ENCODE measurements around the gene FECH.

FECH gene

DNA sequence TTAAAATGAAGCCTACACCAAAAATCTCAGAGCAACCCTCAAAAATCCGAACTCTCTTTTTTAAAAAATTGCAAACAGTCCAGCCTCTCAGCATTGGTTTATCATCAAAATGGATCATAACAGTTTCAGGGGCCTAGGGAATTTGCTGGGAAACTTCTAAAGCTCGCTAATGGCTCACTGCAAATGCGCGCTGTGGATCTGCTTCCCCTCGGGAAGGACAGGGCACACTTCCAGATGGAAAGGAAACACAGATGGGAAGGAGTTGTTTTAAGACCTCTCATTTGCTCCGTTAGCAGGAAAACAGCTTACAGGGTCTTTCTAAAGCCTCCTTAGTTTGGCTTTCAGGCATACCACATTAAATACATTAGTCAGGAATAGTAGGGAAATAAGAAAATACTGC is 27.2 kb downstream of the FECH start:
- peaks cover 2% of the 10 kb centered on the region for H3K4me1 Mint-ChIP-seq (ENCODE audit: low read depth)
- H3K27me3 Mint-ChIP-seq: no peaks in the 10 kb centered on the region
- H3K27ac Mint-ChIP-seq: no peak overlapping the region
- H3K4me3 Mint-ChIP-seq: no peak overlapping the region
- H3K9me3 Mint-ChIP-seq (ENCODE audit: low read depth): no peaks in the 10 kb centered on the region
- peaks cover 9% of the 10 kb centered on the region for H3K36me3 Mint-ChIP-seq

DNA sequence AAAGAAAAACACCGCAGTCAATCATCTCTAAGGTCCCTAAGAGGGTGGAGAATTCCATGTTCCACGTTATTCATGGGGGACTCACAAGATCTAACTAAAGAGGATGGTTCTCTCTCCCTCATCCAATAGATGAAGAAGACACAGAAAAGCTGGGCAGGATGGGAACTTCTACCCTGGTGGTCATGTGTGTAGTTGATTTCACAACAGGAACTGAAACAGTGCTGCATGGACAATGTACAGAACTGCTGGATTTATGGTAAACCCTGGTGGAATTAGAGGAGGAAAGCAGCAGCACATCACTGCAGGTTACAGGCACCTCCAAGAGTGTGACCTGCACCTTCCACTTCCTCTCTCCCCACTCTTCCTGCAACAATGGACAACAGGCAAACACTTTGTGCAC is 31.4 kb downstream of the FECH start:
- H3K9me3 Mint-ChIP-seq (ENCODE audit: low read depth): no peaks in the 10 kb centered on the region
- no peaks in the 10 kb centered on the region for H3K27me3 Mint-ChIP-seq
- H3K4me3 Mint-ChIP-seq: no peak overlapping the region
- H3K36me3 Mint-ChIP-seq: peaks cover 8% of the 10 kb centered on the region
- H3K4me1 Mint-ChIP-seq (ENCODE audit: low read depth): no peaks in the 10 kb centered on the region
- no peak overlapping the region for H3K27ac Mint-ChIP-seq

DNA sequence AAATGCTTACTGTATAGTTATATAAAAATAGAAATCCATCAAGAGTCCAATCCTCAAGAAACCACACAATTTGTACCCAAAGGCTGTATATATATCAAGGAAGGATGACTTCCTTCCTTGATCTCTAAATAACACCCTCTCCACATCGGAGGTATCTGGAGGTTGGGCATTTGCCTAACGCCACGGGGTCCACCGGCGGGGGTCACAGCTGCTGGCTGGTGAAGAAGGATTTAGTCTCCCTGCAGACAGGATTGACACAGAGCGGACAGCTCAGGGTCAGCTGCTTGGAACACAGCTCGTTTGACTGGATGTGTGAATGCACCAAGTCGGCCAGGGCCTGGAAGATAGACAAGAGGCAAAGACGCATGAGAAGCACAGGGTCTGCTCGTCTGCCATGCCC is 36.0 kb downstream of the FECH start:
- Mint-ChIP-seq H3K9me3 (ENCODE audit: low read depth) (no peaks in the 10 kb centered on the region), H3K4me3 (no peak overlapping the region), H3K27me3 (no peaks in the 10 kb centered on the region), H3K36me3 (peaks cover 3% of the 10 kb centered on the region), H3K4me1 (ENCODE audit: low read depth) (peaks cover 5% of the 10 kb centered on the region), H3K27ac (no peak overlapping the region)

DNA sequence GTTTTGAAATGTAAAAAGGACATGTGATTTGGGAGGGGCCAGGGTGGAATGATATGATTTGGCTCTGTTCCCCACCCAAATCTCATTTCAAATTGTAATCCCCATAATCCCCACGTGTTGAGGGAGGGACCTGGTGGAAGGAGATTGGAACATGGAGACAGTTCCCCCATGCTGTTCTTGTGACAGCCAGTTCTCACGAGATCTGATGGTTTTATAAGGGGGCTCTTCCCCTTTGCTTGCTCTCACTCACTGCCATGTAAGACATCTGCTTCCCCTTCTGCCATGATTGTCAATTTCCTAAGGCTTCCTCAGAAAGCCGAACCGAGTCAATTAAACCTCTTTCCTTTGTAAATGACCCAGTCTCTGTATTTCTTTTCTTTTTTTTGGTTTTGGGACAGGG is 39.2 kb downstream of the FECH start:
- Mint-ChIP-seq H3K27ac (no peak overlapping the region), H3K4me3 (no peak overlapping the region), H3K9me3 (ENCODE audit: low read depth) (no peaks in the 10 kb centered on the region), H3K36me3 (peaks cover 2% of the 10 kb centered on the region), H3K4me1 (ENCODE audit: low read depth) (peaks cover 11% of the 10 kb centered on the region), H3K27me3 (no peaks in the 10 kb centered on the region)

DNA sequence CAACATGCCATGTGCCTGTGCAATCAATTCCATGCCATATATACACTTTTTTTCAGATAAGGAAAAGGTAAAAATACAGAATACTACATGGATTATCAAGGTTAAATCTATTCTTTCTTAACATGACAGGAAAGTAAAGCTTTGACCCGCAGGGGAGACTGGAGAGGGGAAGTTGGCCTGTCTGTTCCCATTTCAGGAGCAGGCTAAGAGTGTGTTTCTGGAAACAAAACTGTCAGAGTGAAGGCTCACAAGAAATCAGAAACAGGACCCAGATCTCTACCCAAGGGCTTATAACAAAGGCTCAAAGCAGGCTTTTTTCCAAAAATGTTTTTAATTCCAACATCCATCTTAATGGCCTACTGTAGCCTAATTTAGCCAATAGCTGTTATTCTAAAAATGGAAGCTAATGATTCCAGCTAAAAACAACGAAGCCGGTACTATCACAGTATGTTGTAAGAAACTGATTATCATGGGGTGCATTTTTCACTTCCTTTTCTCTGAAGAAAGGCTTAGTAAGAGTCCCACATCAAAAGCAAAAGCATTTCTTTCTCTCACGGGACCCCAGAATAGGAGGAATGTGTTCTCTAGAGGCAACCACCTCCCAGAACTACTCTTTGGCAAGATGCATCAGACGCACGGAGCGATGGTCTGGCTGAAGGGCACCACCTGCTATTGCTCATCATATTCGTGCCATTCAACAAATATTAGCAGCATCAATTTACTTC is 41.4 kb downstream of the FECH start:
- Mint-ChIP-seq H3K27me3 (no peaks in the 10 kb centered on the region), H3K4me3 (no peak overlapping the region), H3K4me1 (ENCODE audit: low read depth) (peaks cover 11% of the 10 kb centered on the region), H3K9me3 (ENCODE audit: low read depth) (no peaks in the 10 kb centered on the region), H3K27ac (no peak overlapping the region), H3K36me3 (peaks cover 2% of the 10 kb centered on the region)

DNA sequence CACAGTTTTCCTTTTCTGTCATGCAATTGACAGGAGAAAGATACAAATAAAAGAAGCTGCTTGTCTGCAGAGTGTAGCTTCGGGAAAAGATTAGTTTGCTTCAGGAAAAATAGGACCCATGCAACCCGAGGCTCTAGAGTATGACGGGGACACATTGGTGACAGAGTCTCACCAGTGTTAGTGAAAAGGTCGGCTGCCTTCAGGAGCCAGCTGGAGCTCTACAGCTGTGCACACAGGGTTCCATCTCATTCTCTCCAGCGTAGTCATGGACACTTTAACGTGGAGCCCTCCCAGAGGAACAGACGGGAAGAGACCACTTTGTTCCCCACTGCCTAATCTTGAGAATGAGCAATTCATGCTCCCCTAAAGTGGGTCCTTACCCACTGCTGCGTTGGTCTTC is 42.9 kb downstream of the FECH start:
- H3K36me3 Mint-ChIP-seq: peaks cover under 1% of the 10 kb centered on the region
- no peak overlapping the region for H3K27ac Mint-ChIP-seq
- peaks cover 11% of the 10 kb centered on the region for H3K4me1 Mint-ChIP-seq (ENCODE audit: low read depth)
- H3K4me3 Mint-ChIP-seq: no peak overlapping the region
- H3K27me3 Mint-ChIP-seq: no peaks in the 10 kb centered on the region
- H3K9me3 Mint-ChIP-seq (ENCODE audit: low read depth): no peaks in the 10 kb centered on the region

DNA sequence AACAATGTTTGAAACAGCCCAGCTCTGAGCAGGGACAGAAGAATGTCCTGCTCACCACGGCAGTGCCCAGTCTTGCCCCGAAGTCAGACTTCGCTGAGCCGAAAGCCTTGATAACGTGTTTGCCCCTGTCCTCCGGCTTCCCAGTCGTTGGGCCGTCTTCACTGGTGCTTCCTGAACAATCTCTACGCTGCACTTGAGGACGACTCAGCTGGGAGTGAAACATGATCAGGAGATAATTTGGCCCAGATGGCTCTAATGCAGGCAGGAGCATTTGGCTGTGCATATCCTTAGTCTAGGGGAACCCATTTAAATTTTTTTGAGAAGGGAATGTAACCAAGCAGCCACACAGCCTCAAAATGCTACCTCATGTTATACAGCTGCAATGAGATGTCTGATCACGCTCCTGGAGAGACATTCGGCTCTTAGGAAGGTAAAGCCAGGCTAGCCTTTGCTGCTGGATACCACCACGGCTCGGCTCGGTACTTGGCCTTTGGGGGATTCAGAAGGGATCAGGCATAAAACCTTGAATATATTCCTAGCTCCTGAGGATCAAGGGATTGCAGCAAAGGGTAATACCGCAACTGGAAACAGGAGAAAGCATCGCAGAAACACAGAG is 43.6 kb downstream of the FECH start:
- Mint-ChIP-seq H3K9me3 (ENCODE audit: low read depth) (no peaks in the 10 kb centered on the region), H3K27ac (no peak overlapping the region), H3K4me3 (no peak overlapping the region), H3K4me1 (ENCODE audit: low read depth) (peaks cover 11% of the 10 kb centered on the region), H3K36me3 (no peaks in the 10 kb centered on the region), H3K27me3 (no peaks in the 10 kb centered on the region)

DNA sequence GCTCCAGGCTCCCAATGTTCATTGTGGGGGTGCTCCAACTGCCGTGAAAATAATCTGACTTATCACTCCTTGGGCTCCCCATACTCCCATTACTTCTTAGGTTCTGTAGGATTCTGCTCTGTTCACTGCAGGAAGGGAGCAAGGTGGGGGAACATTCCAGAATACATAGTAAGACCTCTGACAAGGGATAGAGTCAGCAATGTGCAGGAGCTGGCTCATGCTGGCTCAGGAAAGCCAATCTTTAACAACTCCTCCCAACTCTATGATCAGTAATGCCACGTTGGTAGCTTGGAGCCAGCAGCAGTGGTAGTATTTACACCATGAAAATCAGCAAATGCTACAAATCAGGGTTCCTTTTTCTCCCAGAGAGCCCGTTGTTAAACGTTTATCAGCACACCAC is 44.4 kb downstream of the FECH start:
- Mint-ChIP-seq H3K4me3 (no peak overlapping the region), H3K27ac (no peak overlapping the region), H3K27me3 (no peaks in the 10 kb centered on the region), H3K4me1 (ENCODE audit: low read depth) (peaks cover 11% of the 10 kb centered on the region), H3K9me3 (ENCODE audit: low read depth) (no peaks in the 10 kb centered on the region), H3K36me3 (no peaks in the 10 kb centered on the region)

DNA sequence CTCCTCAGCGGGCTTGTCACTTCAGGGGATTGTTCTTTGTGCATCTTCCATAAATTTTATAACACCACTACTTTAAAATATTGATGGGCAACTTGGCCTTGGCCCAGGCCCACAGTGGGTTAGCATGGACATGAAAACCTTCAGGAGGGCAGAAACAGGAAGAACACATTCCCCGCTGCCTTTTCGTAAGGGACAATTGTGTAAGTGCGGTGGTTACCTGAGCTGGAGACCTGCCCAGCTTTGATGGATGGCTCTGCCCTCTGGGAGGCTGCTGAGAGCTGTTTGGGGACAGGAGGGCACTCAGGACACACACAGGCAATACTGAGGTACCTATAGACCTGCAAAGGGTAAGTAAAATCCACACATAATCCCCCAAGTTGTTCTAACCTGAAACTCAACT is 46.8 kb downstream of the FECH start:
- Mint-ChIP-seq H3K4me1 (ENCODE audit: low read depth) (no peaks in the 10 kb centered on the region), H3K27ac (no peak overlapping the region), H3K9me3 (ENCODE audit: low read depth) (no peaks in the 10 kb centered on the region), H3K4me3 (no peak overlapping the region), H3K27me3 (no peaks in the 10 kb centered on the region), H3K36me3 (no peaks in the 10 kb centered on the region)

DNA sequence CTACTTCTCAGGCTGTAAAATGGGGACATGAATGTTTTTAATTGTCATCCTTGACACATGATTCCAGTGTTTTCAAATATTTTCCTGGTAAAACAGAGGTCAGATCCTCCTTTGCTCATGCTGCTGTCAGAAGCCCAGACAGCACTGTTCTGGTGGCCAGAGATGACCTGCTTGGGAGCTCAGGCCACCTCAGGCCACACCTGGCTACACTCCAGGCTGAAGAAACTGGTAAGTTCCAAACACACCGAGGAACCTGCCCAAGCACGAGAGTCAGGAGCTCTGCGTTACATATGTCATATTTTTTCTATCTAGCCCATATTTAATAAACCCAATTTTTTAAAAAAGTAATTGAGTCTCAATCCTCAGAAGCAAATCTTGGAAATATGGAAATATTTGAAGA is 47.9 kb downstream of the FECH start:
- no peaks in the 10 kb centered on the region for H3K27me3 Mint-ChIP-seq
- no peaks in the 10 kb centered on the region for H3K4me1 Mint-ChIP-seq (ENCODE audit: low read depth)
- H3K27ac Mint-ChIP-seq: no peak overlapping the region
- H3K9me3 Mint-ChIP-seq (ENCODE audit: low read depth): no peaks in the 10 kb centered on the region
- no peaks in the 10 kb centered on the region for H3K36me3 Mint-ChIP-seq
- no peak overlapping the region for H3K4me3 Mint-ChIP-seq

DNA sequence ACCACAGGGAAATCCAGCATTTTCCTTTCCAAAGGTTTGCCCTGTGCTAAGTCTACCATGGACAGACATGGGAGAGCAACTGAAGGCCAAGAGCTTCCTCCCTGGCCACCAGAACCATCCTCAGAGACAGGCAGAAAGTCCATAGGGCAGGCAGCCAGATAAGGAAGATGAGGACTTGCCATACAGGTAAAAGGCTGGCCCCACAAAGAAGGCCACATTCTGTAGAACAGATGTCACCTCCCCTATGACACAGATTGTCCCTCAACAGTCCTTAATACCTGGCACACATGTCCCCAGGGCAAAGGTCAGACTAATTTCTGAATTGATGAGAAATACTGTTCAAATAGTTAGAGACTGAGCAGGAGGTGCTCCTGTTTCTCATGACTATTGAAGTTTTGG is 52.0 kb downstream of the FECH start:
- no peak overlapping the region for H3K4me3 Mint-ChIP-seq
- H3K36me3 Mint-ChIP-seq: no peaks in the 10 kb centered on the region
- H3K27me3 Mint-ChIP-seq: no peaks in the 10 kb centered on the region
- no peaks in the 10 kb centered on the region for H3K4me1 Mint-ChIP-seq (ENCODE audit: low read depth)
- H3K27ac Mint-ChIP-seq: no peak overlapping the region
- no peaks in the 10 kb centered on the region for H3K9me3 Mint-ChIP-seq (ENCODE audit: low read depth)

DNA sequence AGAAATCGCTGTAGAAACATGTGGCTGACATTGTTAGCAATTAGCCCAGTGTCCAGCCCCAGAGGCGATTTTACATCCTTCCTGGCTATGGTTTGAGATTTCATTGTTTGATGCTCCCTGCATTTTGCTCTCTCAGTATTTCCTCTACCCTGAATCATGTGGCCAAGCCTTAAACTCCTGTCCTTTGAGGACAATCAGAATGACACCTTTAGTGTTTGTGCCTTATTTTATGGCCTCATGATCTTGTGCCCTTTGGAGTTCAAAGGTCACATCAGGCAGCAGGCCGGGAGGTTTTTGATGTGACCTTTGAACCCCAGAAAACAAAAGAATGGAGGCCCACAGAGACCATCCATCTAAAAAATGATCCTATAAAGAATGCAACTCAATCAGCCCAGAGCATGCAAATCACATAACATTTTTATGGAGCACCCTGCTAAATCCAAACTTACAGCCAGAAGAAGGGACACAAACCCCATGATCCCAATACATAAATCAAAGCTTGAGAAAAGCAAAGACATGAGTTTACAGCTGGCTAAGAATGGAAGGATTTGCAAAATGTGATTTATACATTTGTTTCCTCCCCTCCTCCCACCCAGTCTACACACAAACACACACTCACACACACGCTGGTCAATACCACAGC is 52.5 kb downstream of the FECH start:
- no peaks in the 10 kb centered on the region for H3K4me1 Mint-ChIP-seq (ENCODE audit: low read depth)
- no peak overlapping the region for H3K27ac Mint-ChIP-seq
- H3K4me3 Mint-ChIP-seq: no peak overlapping the region
- no peaks in the 10 kb centered on the region for H3K27me3 Mint-ChIP-seq
- H3K9me3 Mint-ChIP-seq (ENCODE audit: low read depth): no peaks in the 10 kb centered on the region
- no peaks in the 10 kb centered on the region for H3K36me3 Mint-ChIP-seq

DNA sequence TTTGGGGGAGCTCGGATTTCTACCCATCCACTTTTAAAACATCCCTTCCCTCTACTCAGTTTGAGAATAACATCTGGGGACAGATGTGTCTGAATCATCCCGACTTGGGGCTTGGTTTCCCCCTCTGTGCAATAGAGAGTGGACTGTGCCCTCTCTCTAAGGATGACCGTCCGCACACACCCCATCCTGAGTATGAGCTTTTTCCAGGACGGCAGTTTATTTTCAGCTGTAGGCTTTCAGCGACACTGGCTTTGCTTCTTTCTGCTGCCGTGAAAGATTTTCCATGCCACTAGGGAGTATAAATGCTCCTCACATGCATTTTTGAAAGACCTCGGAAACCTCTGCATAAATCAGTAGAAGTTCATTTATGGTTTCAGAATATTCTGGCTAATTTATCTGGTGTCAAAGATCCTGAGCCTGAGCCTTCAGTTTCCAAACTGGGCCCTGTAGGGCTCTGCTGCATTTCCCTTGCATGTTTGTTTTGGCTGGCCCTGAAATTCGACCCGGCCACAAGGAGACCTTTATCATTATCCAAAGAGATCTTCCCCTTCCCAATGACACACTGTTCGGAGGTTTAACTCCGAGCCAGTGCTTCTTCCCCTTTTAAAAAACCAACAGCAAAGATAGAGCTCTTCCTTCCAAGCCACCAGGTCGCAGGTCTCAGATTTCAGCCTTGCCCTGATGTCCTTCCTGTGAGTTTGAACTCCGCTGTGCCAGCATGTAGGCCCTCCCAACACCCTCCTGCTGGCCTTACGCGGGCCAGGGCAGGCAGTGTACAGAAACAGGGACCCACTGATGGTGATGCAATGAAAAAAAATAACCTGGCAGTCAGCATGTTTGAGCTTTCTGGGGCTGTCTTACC is 53.3 kb downstream of the FECH start:
- no peaks in the 10 kb centered on the region for H3K36me3 Mint-ChIP-seq
- no peak overlapping the region for H3K4me3 Mint-ChIP-seq
- H3K27ac Mint-ChIP-seq: no peak overlapping the region
- H3K27me3 Mint-ChIP-seq: no peaks in the 10 kb centered on the region
- H3K9me3 Mint-ChIP-seq (ENCODE audit: low read depth): no peaks in the 10 kb centered on the region
- H3K4me1 Mint-ChIP-seq (ENCODE audit: low read depth): no peaks in the 10 kb centered on the region

DNA sequence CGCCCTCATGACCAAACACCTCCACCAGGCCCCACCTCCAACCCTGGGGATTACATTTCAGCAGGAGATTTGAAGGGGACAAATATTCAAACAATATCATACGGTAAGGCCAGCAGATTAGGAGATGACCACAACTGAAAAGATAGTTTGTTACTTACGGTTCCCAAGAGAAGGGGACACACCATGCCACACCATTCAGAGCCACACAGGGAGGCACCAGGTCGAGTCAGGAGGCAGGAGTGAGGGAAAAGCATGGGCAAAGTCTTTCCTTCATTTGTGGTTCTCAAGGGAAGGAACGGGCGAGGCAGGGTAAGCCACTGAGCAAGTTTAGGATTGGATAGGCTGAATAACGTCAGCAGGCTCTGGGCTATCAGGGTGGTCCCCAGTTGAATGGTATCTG is 57.4 kb downstream of the FECH start:
- Mint-ChIP-seq H3K27ac (no peak overlapping the region), H3K4me1 (ENCODE audit: low read depth) (no peaks in the 10 kb centered on the region), H3K36me3 (no peaks in the 10 kb centered on the region), H3K27me3 (no peaks in the 10 kb centered on the region), H3K4me3 (no peak overlapping the region), H3K9me3 (ENCODE audit: low read depth) (no peaks in the 10 kb centered on the region)
